ENCODE results near the gene BLOC1S2. TPM values are rescaled to one million over a fixed set of nuclear protein-coding genes. Genes with fewer than 3 reads are reported as not detected.

BLOC1S2 gene
- 64.5 TPM for polyA plus RNA-seq (2013, experiment 1 of 2)
- 69.0 TPM for polyA plus RNA-seq (2013, experiment 2 of 2)

DNA sequence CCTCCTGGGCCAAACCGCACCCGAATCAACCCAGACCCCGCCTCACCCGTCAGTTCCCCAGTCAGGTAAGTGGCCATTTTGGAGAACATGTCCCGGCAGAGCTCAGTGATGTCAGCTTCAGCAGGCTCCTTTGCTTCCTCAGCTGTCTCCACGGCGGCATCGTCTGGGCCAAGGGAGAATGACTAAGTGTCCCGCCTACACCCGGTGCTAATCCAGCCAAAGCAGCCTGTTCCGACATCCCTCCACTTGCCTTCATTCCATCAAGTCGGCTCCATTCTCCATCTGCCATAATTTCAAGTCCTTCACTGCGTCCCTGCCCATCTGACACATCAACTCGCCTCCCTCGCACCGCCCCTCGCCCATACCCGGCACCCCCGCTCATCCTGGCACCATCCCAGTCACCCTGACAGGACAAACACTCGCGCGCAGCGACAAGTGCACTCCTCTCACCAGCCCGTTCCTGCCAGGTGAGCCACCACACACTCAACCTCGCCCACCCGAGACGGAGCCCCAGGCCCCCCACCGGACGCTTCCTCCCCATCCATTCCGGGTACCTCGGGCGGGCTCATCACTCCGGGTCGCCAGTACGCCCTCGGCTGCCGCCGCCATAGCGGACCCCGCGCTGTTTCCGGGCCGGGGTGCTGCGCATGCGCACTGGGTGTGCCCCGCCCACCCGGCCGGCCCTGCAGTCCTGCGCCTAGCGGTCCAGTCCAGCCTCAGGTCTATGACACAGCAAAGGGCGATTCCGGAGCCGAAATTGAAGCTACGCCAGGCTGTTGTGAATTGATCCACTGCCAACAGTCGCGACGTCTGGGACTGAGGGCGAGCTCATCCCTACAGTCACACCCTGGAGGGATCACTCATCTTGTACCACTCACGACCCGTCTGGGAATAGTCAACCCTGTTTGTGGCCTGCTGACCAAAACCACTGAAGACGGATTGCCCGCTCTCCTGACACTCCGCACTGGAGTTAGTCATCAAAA lies at the start of gene BLOC1S2:
TSS of gene BLOC1S2 (minus strand) at position 630 of the 983 bp plus-strand sequence. CDS start at position 609, 21 bp downstream.
- WGBS, result 4% methylated on average over 63 of the region's 63 CpGs
- no peaks in the 10 kb centered on the region for H3K9me3 ChIP-seq (ENCODE audit: control insufficient read depth, low read length)
- peak within 1 kb of the TSS; percentile 21 to 45 for H2BK12ac ChIP-seq (ENCODE audit: low read length in 2 of 2)
- peak within 1 kb of the TSS; percentile 83 for H3K4me2 ChIP-seq (ENCODE audit: low read length, poor library complexity, severe bottlenecking)
- H3K9ac ChIP-seq (ENCODE audit: low read length), result peak within 1 kb of the TSS; percentile 99
- peak within 1 kb of the TSS; percentile 84 for H2AFZ ChIP-seq (ENCODE audit: low read depth, low read length)
- no peaks in the 10 kb centered on the region for H3K79me1 ChIP-seq (replicated peaks; ENCODE audit: low read length, poor library complexity, severe bottlenecking)
- peak within 1 kb of the TSS in 1 of 2 experiments; percentile 85 for H3K23ac ChIP-seq (ENCODE audit: low read length in 2 of 2)
- peak within 1 kb of the TSS; percentile 86 for H4K91ac ChIP-seq (ENCODE audit: low read length)
- peak within 1 kb of the TSS; percentile 92 for H3K27ac ChIP-seq (ENCODE audit: low read length, poor library complexity, severe bottlenecking)
- peak within 1 kb of the TSS; percentile 58 for H2AK5ac ChIP-seq (ENCODE audit: low read length, severe bottlenecking)
- peak within 1 kb of the TSS; percentile 96 for H4K8ac ChIP-seq (ENCODE audit: low read length)
- H2BK15ac ChIP-seq (ENCODE audit: low read depth, poor library complexity, severe bottlenecking), result no peak within 1 kb of the TSS
- peak within 1 kb of the TSS; percentile 61 to 93 for H3K18ac ChIP-seq (ENCODE audit: low read depth in 1 of 2, low read length in 2 of 2)
- H3K36me3 ChIP-seq (ENCODE audit: control insufficient read depth in 1 of 2, insufficient read depth in 2 of 2, low read depth in 1 of 2, low read length in 2 of 2), result peaks cover 4 to 29% of the 10 kb centered on the region in 2 experiments
- H3K4ac ChIP-seq (ENCODE audit: low read depth in 1 of 2, low read length in 2 of 2), result peak within 1 kb of the TSS; percentile 58 to 85
- no peak within 1 kb of the TSS for H3K14ac ChIP-seq (ENCODE audit: low read length in 2 of 2)
- peak within 1 kb of the TSS; percentile 82 to 96 for H3K4me3 ChIP-seq (ENCODE audit: insufficient read depth in 1 of 2, low read depth in 1 of 2, low read length in 2 of 2)
- peaks cover 0 to 10% of the 10 kb centered on the region in 2 experiments for H3K27me3 ChIP-seq (ENCODE audit: control insufficient read depth in 1 of 2, insufficient read depth in 1 of 2, low read length in 2 of 2)
- H2BK5ac ChIP-seq (ENCODE audit: low read depth, low read length, poor library complexity, severe bottlenecking), result peak within 1 kb of the TSS; percentile 48
- peak; percentile 92 for DNase-seq
- H3K4me1 ChIP-seq (ENCODE audit: control insufficient read depth, insufficient read depth, low read depth, low read length), result peaks cover 9% of the 10 kb centered on the region
- H2BK120ac ChIP-seq (ENCODE audit: low read depth, low read length), result no peak within 1 kb of the TSS

- H3K4me1 ChIP-seq (ENCODE audit: control insufficient read depth, insufficient read depth, low read depth, low read length), result peaks cover 2% of the 10 kb centered on the region
- H4K91ac ChIP-seq (ENCODE audit: low read length), result no peak overlapping the region
- H3K27ac ChIP-seq (ENCODE audit: low read length, poor library complexity, severe bottlenecking), result no peak overlapping the region
- H3K18ac ChIP-seq (ENCODE audit: low read depth in 1 of 2, low read length in 2 of 2), result no peak overlapping the region
- H3K14ac ChIP-seq (ENCODE audit: low read length in 2 of 2), result no peak overlapping the region
- H3K9me3 ChIP-seq (ENCODE audit: control insufficient read depth, low read length), result no peaks in the 10 kb centered on the region
- H2AK5ac ChIP-seq (ENCODE audit: low read length, severe bottlenecking), result no peak overlapping the region
- no peak overlapping the region for H3K9ac ChIP-seq (ENCODE audit: low read length)
- H4K8ac ChIP-seq (ENCODE audit: low read length), result no peak overlapping the region
- H3K79me1 ChIP-seq (replicated peaks; ENCODE audit: low read length, poor library complexity, severe bottlenecking), result no peaks in the 10 kb centered on the region
- WGBS, result 82% methylated on average over 9 of the region's 9 CpGs
- H2AFZ ChIP-seq (ENCODE audit: low read depth, low read length), result no peak overlapping the region
- no peaks in the 10 kb centered on the region for H3K36me3 ChIP-seq (ENCODE audit: control insufficient read depth in 1 of 2, insufficient read depth in 2 of 2, low read depth in 1 of 2, low read length in 2 of 2)
- no peak overlapping the region for H3K4me3 ChIP-seq (ENCODE audit: insufficient read depth in 1 of 2, low read depth in 1 of 2, low read length in 2 of 2)
- no peak overlapping the region for H2BK15ac ChIP-seq (ENCODE audit: low read depth, poor library complexity, severe bottlenecking)
- no peak overlapping the region for H2BK120ac ChIP-seq (ENCODE audit: low read depth, low read length)
- H3K23ac ChIP-seq (ENCODE audit: low read length in 2 of 2), result no peak overlapping the region
- H3K4ac ChIP-seq (ENCODE audit: low read depth in 1 of 2, low read length in 2 of 2), result no peak overlapping the region
- no peak overlapping the region for H2BK12ac ChIP-seq (ENCODE audit: low read length in 2 of 2)
- H3K27me3 ChIP-seq (ENCODE audit: control insufficient read depth in 1 of 2, insufficient read depth in 1 of 2, low read length in 2 of 2), result peaks cover 37 to 66% of the 10 kb centered on the region in 2 experiments
- H3K4me2 ChIP-seq (ENCODE audit: low read length, poor library complexity, severe bottlenecking), result no peak overlapping the region
- no peak for DNase-seq
- no peak overlapping the region for H2BK5ac ChIP-seq (ENCODE audit: low read depth, low read length, poor library complexity, severe bottlenecking)
These were observed 48.3 kb upstream of the BLOC1S2 start for GRCh38 chr10:100334762-100335161.

- H2AFZ ChIP-seq (ENCODE audit: low read depth, low read length), result no peak overlapping the region
- H3K27me3 ChIP-seq (ENCODE audit: control insufficient read depth in 1 of 2, insufficient read depth in 1 of 2, low read length in 2 of 2), result peaks cover 47 to 67% of the 10 kb centered on the region in 2 experiments
- no peak overlapping the region for H3K4me2 ChIP-seq (ENCODE audit: low read length, poor library complexity, severe bottlenecking)
- H2BK15ac ChIP-seq (ENCODE audit: low read depth, poor library complexity, severe bottlenecking), result no peak overlapping the region
- no peak overlapping the region for H3K4me3 ChIP-seq (ENCODE audit: insufficient read depth in 1 of 2, low read depth in 1 of 2, low read length in 2 of 2)
- H3K27ac ChIP-seq (ENCODE audit: low read length, poor library complexity, severe bottlenecking), result no peak overlapping the region
- H3K4ac ChIP-seq (ENCODE audit: low read depth in 1 of 2, low read length in 2 of 2), result no peak overlapping the region
- no peak overlapping the region for H2BK5ac ChIP-seq (ENCODE audit: low read depth, low read length, poor library complexity, severe bottlenecking)
- no peak overlapping the region for H2AK5ac ChIP-seq (ENCODE audit: low read length, severe bottlenecking)
- no peak overlapping the region for H3K9ac ChIP-seq (ENCODE audit: low read length)
- H3K23ac ChIP-seq (ENCODE audit: low read length in 2 of 2), result no peak overlapping the region
- H3K79me1 ChIP-seq (replicated peaks; ENCODE audit: low read length, poor library complexity, severe bottlenecking), result no peaks in the 10 kb centered on the region
- H3K4me1 ChIP-seq (ENCODE audit: control insufficient read depth, insufficient read depth, low read depth, low read length), result no peaks in the 10 kb centered on the region
- no peak overlapping the region for H3K14ac ChIP-seq (ENCODE audit: low read length in 2 of 2)
- H4K91ac ChIP-seq (ENCODE audit: low read length), result no peak overlapping the region
- no peaks in the 10 kb centered on the region for H3K36me3 ChIP-seq (ENCODE audit: control insufficient read depth in 1 of 2, insufficient read depth in 2 of 2, low read depth in 1 of 2, low read length in 2 of 2)
- no peak for DNase-seq
- H4K8ac ChIP-seq (ENCODE audit: low read length), result no peak overlapping the region
- no peak overlapping the region for H2BK12ac ChIP-seq (ENCODE audit: low read length in 2 of 2)
- no peak overlapping the region for H3K18ac ChIP-seq (ENCODE audit: low read depth in 1 of 2, low read length in 2 of 2)
- 68% methylated on average over 2 of the region's 2 CpGs for WGBS
- no peaks in the 10 kb centered on the region for H3K9me3 ChIP-seq (ENCODE audit: control insufficient read depth, low read length)
- H2BK120ac ChIP-seq (ENCODE audit: low read depth, low read length), result no peak overlapping the region
These were observed 47.4 kb upstream of the BLOC1S2 start for GRCh38 chr10:100333661-100334440.

DNA sequence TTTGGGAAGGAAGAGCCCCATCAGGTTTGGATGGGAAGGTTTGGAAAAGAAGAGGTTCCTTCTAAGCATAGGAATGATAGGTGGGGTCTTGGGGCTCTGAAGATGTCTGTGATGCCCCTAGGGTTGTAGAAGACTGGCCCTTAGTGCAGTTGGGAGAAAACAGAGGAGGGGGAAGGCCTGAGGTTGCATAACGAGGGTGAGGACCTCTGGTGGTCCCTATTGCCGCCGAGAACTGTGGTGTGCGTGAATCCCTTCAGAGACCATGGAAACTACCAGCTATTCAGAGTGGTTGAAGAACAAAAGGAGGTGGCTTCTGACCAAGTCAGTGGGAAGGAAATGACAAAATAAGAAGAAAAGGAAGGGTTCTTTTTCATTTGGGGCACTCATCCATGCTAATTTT lies 46.6 kb upstream of the BLOC1S2 start:
- no peak overlapping the region for H3K4me2 ChIP-seq (ENCODE audit: low read length, poor library complexity, severe bottlenecking)
- H4K8ac ChIP-seq (ENCODE audit: low read length), result no peak overlapping the region
- no peak overlapping the region for H2BK15ac ChIP-seq (ENCODE audit: low read depth, poor library complexity, severe bottlenecking)
- no peaks in the 10 kb centered on the region for H3K9me3 ChIP-seq (ENCODE audit: control insufficient read depth, low read length)
- H2BK120ac ChIP-seq (ENCODE audit: low read depth, low read length), result no peak overlapping the region
- H3K4ac ChIP-seq (ENCODE audit: low read depth in 1 of 2, low read length in 2 of 2), result no peak overlapping the region
- no peak overlapping the region for H2AFZ ChIP-seq (ENCODE audit: low read depth, low read length)
- H3K4me3 ChIP-seq (ENCODE audit: insufficient read depth in 1 of 2, low read depth in 1 of 2, low read length in 2 of 2), result no peak overlapping the region
- no peak overlapping the region for H2BK5ac ChIP-seq (ENCODE audit: low read depth, low read length, poor library complexity, severe bottlenecking)
- no peak overlapping the region for H3K18ac ChIP-seq (ENCODE audit: low read depth in 1 of 2, low read length in 2 of 2)
- H3K79me1 ChIP-seq (replicated peaks; ENCODE audit: low read length, poor library complexity, severe bottlenecking), result no peaks in the 10 kb centered on the region
- H3K23ac ChIP-seq (ENCODE audit: low read length in 2 of 2), result no peak overlapping the region
- H2BK12ac ChIP-seq (ENCODE audit: low read length in 2 of 2), result no peak overlapping the region
- peaks cover 50 to 73% of the 10 kb centered on the region in 2 experiments for H3K27me3 ChIP-seq (ENCODE audit: control insufficient read depth in 1 of 2, insufficient read depth in 1 of 2, low read length in 2 of 2)
- H3K9ac ChIP-seq (ENCODE audit: low read length), result no peak overlapping the region
- DNase-seq, result no peak
- no peak overlapping the region for H3K14ac ChIP-seq (ENCODE audit: low read length in 2 of 2)
- no peak overlapping the region for H4K91ac ChIP-seq (ENCODE audit: low read length)
- H3K27ac ChIP-seq (ENCODE audit: low read length, poor library complexity, severe bottlenecking), result no peak overlapping the region
- WGBS, result 63% methylated on average over 4 of the region's 4 CpGs
- H3K4me1 ChIP-seq (ENCODE audit: control insufficient read depth, insufficient read depth, low read depth, low read length), result no peaks in the 10 kb centered on the region
- no peak overlapping the region for H2AK5ac ChIP-seq (ENCODE audit: low read length, severe bottlenecking)
- H3K36me3 ChIP-seq (ENCODE audit: control insufficient read depth in 1 of 2, insufficient read depth in 2 of 2, low read depth in 1 of 2, low read length in 2 of 2), result no peaks in the 10 kb centered on the region
